HG02588 (cell line): Measurements from ENCODE around the gene GOT1.

Experiments used
- ATAC-seq: cut with Tn5 transposase; IDR thresholded peaks from one replicate; pipeline ENCODE4 v1.9.1; 2021; ENCODE audit warnings: mild to moderate bottlenecking, moderate library complexity; ENCODE audit not compliant: unreplicated experiment

GOT1 gene

GRCh38 chr10:99364125-99364524 lies 66.3 kb downstream of the GOT1 start:
- no peak for ATAC-seq

DNA sequence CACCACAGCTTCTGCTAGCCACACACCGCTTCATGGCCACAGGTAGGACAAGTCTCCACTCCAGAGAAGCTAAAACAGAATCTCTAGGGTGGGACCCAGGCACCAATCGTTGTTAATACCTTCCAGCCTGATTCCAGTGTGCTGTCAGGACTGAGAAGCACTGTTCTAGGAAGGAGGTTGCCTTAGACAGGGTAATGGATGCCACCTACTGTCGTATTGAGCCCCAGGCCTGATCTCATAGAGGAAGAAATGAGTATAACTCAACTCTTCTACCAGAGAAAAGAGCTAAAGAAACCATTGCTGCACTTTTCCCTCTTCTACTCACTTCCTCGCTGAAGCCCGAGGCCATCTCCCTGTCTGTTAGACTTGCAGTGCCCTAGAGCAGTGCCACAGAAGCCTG lies 69.5 kb downstream of the GOT1 start:
- ATAC-seq: no peak

DNA sequence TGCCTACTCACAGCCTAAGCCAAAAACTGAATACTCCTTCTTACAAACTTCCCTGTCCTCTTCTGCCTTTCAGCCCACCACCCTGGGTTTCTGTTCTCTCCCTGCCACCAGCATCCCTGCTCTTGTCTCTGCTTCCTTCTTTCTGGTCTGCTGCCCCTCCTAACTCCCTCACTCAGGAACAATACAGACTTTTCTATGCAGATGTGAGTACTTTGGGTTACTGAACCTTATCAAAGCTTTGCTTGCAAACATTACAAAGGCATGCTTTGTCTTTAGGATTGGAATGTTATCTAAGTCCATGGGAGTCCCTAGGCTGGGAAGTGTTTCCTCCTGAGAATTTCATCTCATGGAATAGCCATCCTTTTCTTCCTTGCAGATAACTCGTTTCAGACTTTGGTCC lies 72.3 kb downstream of the GOT1 start:
- ATAC-seq: no peak

DNA sequence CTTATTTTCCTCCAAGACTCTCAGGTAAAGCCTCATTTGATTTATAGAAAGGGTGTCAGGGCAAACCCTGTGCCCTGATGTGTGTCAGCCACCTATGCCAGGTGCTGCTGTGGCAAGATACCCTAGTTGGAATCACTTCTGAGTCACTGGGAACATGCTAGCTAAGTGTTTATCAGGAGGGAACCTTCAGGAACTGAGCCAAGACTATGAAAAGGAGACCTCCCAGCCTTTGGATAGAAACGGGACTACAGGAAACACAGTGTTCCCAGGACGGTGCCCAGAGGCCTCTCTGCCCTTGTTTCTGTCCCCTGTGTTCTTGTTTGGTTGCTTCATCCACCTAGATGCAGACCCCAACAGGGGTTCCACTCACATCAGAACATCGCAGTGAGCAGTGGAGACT lies 72.7 kb downstream of the GOT1 start:
- ATAC-seq: no peak

DNA sequence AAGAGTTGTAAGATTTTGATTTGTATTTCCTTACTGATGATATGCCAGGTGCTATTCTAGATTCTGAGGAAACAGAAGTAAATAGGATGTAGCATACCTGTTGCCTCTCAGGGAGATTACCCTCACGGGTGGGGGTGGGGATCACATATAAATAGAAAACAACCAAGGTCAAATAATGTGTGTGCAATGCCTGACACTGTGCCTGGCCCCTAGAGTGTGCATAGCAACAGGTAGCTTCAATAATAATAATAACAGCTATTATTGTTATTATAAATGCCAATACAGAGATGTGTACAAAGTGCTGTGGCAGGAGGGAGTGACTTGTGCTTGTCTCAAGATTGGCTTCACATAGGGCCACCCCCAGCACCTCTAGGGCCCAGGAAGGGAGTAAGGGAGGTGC lies 77.2 kb downstream of the GOT1 start:
- ATAC-seq: no peak

- ATAC-seq: no peak
These were observed 82.8 kb downstream of the GOT1 start for GRCh38 chr10:99347672-99348071.
